ENCODE measurements around the gene CDK13.
"Not testable (repeated sequence)": the region's sequence is repeated elsewhere in the genome, so short reads cannot be mapped to it uniquely, and the experiment has no call there.

CDK13 gene

GRCh38 chr7:39949971-39950472 lies at the start of gene CDK13:
CDK13 (plus strand) TSS chr7:39950256; CDS start chr7:39950642, 386 bp downstream.
- DNase-seq (ENCODE audit: low read depth in 1 of 2, low spot score in 1 of 2), result peak; percentile 57 to 71

GRCh38 chr7:39904077-39904486 lies 46.0 kb upstream of the CDK13 start:
- DNase-seq (ENCODE audit: low read depth in 1 of 2, low spot score in 1 of 2), result no peak

GRCh38 chr7:39908141-39908540 lies 41.9 kb upstream of the CDK13 start:
- no peak for DNase-seq (ENCODE audit: low read depth in 1 of 2, low spot score in 1 of 2)

- no peak for DNase-seq (ENCODE audit: low read depth in 1 of 2, low spot score in 1 of 2)
These were observed 41.1 kb upstream of the CDK13 start for GRCh38 chr7:39908973-39909372.

- DNase-seq (ENCODE audit: low read depth in 1 of 2, low spot score in 1 of 2), result no peak
These were observed 40.5 kb upstream of the CDK13 start for GRCh38 chr7:39909526-39909925.

GRCh38 chr7:39910108-39910869 lies 39.8 kb upstream of the CDK13 start:
- no peak for DNase-seq (ENCODE audit: low read depth in 1 of 2, low spot score in 1 of 2)

- no peak for DNase-seq (ENCODE audit: low read depth in 1 of 2, low spot score in 1 of 2)
These were observed 38.9 kb upstream of the CDK13 start for GRCh38 chr7:39911167-39911566.

GRCh38 chr7:39915847-39916246 lies 34.2 kb upstream of the CDK13 start:
- not testable (repeated sequence) for DNase-seq (ENCODE audit: low read depth in 1 of 2, low spot score in 1 of 2)

GRCh38 chr7:39919646-39920045 lies 30.4 kb upstream of the CDK13 start:
- DNase-seq (ENCODE audit: low read depth in 1 of 2, low spot score in 1 of 2), result no peak

GRCh38 chr7:39921506-39922175 lies 28.4 kb upstream of the CDK13 start:
- no peak for DNase-seq (ENCODE audit: low read depth in 1 of 2, low spot score in 1 of 2)

- no peak for DNase-seq (ENCODE audit: low read depth in 1 of 2, low spot score in 1 of 2)
These were observed 27.5 kb upstream of the CDK13 start for GRCh38 chr7:39922580-39922979.

- no peak for DNase-seq (ENCODE audit: low read depth in 1 of 2, low spot score in 1 of 2)
These were observed 27.0 kb upstream of the CDK13 start for GRCh38 chr7:39923091-39923490.

GRCh38 chr7:39924122-39924521 lies 25.9 kb upstream of the CDK13 start:
- DNase-seq (ENCODE audit: low read depth in 1 of 2, low spot score in 1 of 2), result no peak

- DNase-seq (ENCODE audit: low read depth in 1 of 2, low spot score in 1 of 2), result no peak
These were observed 23.9 kb upstream of the CDK13 start for GRCh38 chr7:39926111-39926510.

- DNase-seq (ENCODE audit: low read depth in 1 of 2, low spot score in 1 of 2), result no peak
These were observed 23.0 kb upstream of the CDK13 start for GRCh38 chr7:39927018-39927417.

- no peak for DNase-seq (ENCODE audit: low read depth in 1 of 2, low spot score in 1 of 2)
These were observed 15.9 kb upstream of the CDK13 start for GRCh38 chr7:39934132-39934531.

GRCh38 chr7:39936761-39937160 lies 13.3 kb upstream of the CDK13 start:
- DNase-seq (ENCODE audit: low read depth in 1 of 2, low spot score in 1 of 2), result no peak

GRCh38 chr7:39937366-39938153 lies 12.5 kb upstream of the CDK13 start:
- no peak for DNase-seq (ENCODE audit: low read depth in 1 of 2, low spot score in 1 of 2)

GRCh38 chr7:39942883-39943282 lies 7.2 kb upstream of the CDK13 start:
- no peak for DNase-seq (ENCODE audit: low read depth in 1 of 2, low spot score in 1 of 2)

- DNase-seq (ENCODE audit: low read depth in 1 of 2, low spot score in 1 of 2), result no peak
These were observed 3.4 kb upstream of the CDK13 start for GRCh38 chr7:39946693-39947092.

GRCh38 chr7:39948375-39948955 lies 1.6 kb upstream of the CDK13 start:
- no peak for DNase-seq (ENCODE audit: low read depth in 1 of 2, low spot score in 1 of 2)

Measured in activated CD4-positive, alpha-beta T cell treated with anti-CD3 and anti-CD28 coated beads, Interleukin-2, amount 50 U/mL, for 24 hours (primary cell).